ENCODE measurements around the gene SND1. TPM values are rescaled to one million over a fixed set of nuclear protein-coding genes. Genes with fewer than 3 reads are reported as not detected.

Gene SND1
- polyA plus RNA-seq, 3 donors, result 46.5 to 97.3 (median 79.8) TPM

GRCh38 chr7:127671341-127671740, 19.3 kb downstream of the SND1 start:
- no peak overlapping the region for H3K9ac ChIP-seq (ENCODE audit: insufficient read depth, low read length, poor library complexity, severe bottlenecking)
- H3K27ac Mint-ChIP-seq, result no peak overlapping the region
- no peak overlapping the region for H3K27ac ChIP-seq (ENCODE audit: low read depth in 1 of 2, low read length in 2 of 2)
- no peak overlapping the region for H3K4me3 ChIP-seq (replicated peaks in 1 of 3; ENCODE audit: low read depth in 2 of 3, low read length in 3 of 3)
- H2AFZ ChIP-seq (ENCODE audit: insufficient read depth, low read depth, low read length, poor library complexity, severe bottlenecking), result no peak overlapping the region
- H4K20me1 ChIP-seq (ENCODE audit: insufficient read depth, low read length), result peaks cover 85% of the 10 kb centered on the region
- TF ChIP-seq CTCF (IDR thresholded peaks at IDR 0.05), result no peak
- no peaks in the 10 kb centered on the region for H3K27me3 ChIP-seq (ENCODE audit: control insufficient read depth in 2 of 2, insufficient read depth in 2 of 2, low read length in 2 of 2)
- H3K9me3 ChIP-seq (replicated peaks in 1 of 2; ENCODE audit: control insufficient read depth in 1 of 2, insufficient read depth in 1 of 2, low read length in 2 of 2), result no peaks in the 10 kb centered on the region
- H3K36me3 Mint-ChIP-seq, result peaks cover 38 to 50% of the 10 kb centered on the region in 2 donors
- H3K4me1 Mint-ChIP-seq, result peaks cover 31% of the 10 kb centered on the region
- no CpG with 5 or more reads among the region's 4 CpGs for WGBS (ENCODE audit: insufficient coverage)
- no peak for DNase-seq
- intact Hi-C loops (cut with micrococcal nuclease), result no loop called here
- H3K79me2 ChIP-seq (ENCODE audit: insufficient read depth, low read length), result peaks cover 96% of the 10 kb centered on the region
- H3K27me3 Mint-ChIP-seq (ENCODE audit: low read depth in 3 of 3), result no peaks in the 10 kb centered on the region
- H3K4me2 ChIP-seq (replicated peaks; ENCODE audit: extremely low read depth, low read length, poor library complexity, severe bottlenecking), result no peak overlapping the region
- H3K9me3 Mint-ChIP-seq, result peaks cover 0 to 2% (median 0%) of the 10 kb centered on the region in 7 donors
- peaks cover 0 to 52% of the 10 kb centered on the region in 2 donors for H3K36me3 ChIP-seq (replicated peaks in 1 of 2; ENCODE audit: control insufficient read depth in 1 of 2, insufficient read depth in 2 of 2, low read length in 2 of 2)
- no peak overlapping the region for H3K4me3 Mint-ChIP-seq
- H3K4me1 ChIP-seq (ENCODE audit: control insufficient read depth in 1 of 2, insufficient read depth in 2 of 2, low read length in 2 of 2), result peaks cover 18 to 24% of the 10 kb centered on the region in 2 donors

GRCh38 chr7:127673902-127674301, 21.9 kb downstream of the SND1 start:
- no peak overlapping the region for H3K4me3 ChIP-seq (replicated peaks in 1 of 3; ENCODE audit: low read depth in 2 of 3, low read length in 3 of 3)
- peaks cover 8 to 73% of the 10 kb centered on the region in 2 donors for H3K36me3 ChIP-seq (replicated peaks in 1 of 2; ENCODE audit: control insufficient read depth in 1 of 2, insufficient read depth in 2 of 2, low read length in 2 of 2)
- Mint-ChIP-seq H3K36me3 (peaks cover 55 to 71% of the 10 kb centered on the region in 2 donors), H3K4me3 (no peak overlapping the region), H3K9me3 (peaks cover 0 to 3% (median 2%) of the 10 kb centered on the region in 7 donors), H3K27ac (peak overlapping the region in 2 of 7 donors; percentile 20 to 54), H3K27me3 (ENCODE audit: low read depth in 3 of 3) (no peaks in the 10 kb centered on the region), H3K4me1 (peaks cover 7% of the 10 kb centered on the region)
- peaks cover under 1% of the 10 kb centered on the region in 2 donors for H3K4me1 ChIP-seq (ENCODE audit: control insufficient read depth in 1 of 2, insufficient read depth in 2 of 2, low read length in 2 of 2)
- no peak overlapping the region for H3K4me2 ChIP-seq (replicated peaks; ENCODE audit: extremely low read depth, low read length, poor library complexity, severe bottlenecking)
- H3K9me3 ChIP-seq (replicated peaks in 1 of 2; ENCODE audit: control insufficient read depth in 1 of 2, insufficient read depth in 1 of 2, low read length in 2 of 2), result no peaks in the 10 kb centered on the region
- no peak overlapping the region for H2AFZ ChIP-seq (ENCODE audit: insufficient read depth, low read depth, low read length, poor library complexity, severe bottlenecking)
- H3K27me3 ChIP-seq (ENCODE audit: control insufficient read depth in 2 of 2, insufficient read depth in 2 of 2, low read length in 2 of 2), result no peaks in the 10 kb centered on the region
- H3K27ac ChIP-seq (ENCODE audit: low read depth in 1 of 2, low read length in 2 of 2), result no peak overlapping the region
- H3K9ac ChIP-seq (ENCODE audit: insufficient read depth, low read length, poor library complexity, severe bottlenecking), result no peak overlapping the region
- H4K20me1 ChIP-seq (ENCODE audit: insufficient read depth, low read length), result peaks cover 82% of the 10 kb centered on the region
- peaks cover 97% of the 10 kb centered on the region for H3K79me2 ChIP-seq (ENCODE audit: insufficient read depth, low read length)
- no peak for DNase-seq
- intact Hi-C loops (cut with micrococcal nuclease), result no loop called here
- no peak for TF ChIP-seq CTCF (IDR thresholded peaks at IDR 0.05)
- no CpG with 5 or more reads among the region's 3 CpGs for WGBS (ENCODE audit: insufficient coverage)

Data from CD14-positive monocyte (primary cell).